ENCODE results near the gene CRTAC1.
A peak's percentile ranks its signal among the peaks of the same experiment; 100 is the strongest.

The CRTAC1 gene

DNA sequence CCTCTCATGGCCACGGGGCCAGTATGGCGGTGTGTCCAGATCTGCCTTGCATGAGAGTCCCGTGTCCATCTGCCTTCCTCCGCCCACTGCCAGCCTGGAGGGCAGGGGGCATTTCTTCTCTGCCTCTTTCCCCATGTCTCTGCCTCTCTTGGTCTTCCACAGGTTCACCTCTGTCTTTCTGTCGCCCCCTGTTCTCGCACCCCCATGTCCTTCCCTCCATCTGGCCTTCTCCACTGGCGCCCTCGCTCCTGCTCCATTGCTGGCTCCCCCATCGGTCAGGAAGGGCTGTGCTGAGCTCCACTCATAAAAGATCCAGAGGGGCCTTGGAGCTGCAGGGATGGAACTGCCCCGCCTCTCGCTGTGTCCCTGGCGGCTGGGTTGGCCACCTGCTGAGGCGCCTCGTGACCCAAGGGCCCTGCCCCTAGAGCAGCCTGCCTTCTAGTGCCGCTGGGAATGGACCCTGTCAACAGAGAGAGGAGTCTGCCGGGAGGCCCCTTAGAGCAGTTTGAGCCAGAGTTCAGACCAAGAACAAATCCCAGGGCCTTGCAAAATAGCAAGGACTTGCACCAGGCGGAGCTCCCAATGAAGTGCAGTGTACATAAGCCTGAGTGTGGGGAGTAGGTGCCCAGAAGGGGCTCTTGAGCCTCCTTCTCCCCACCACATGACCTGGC, 138.8 kb downstream of the CRTAC1 start:
- DNase-seq, result no peak

DNA sequence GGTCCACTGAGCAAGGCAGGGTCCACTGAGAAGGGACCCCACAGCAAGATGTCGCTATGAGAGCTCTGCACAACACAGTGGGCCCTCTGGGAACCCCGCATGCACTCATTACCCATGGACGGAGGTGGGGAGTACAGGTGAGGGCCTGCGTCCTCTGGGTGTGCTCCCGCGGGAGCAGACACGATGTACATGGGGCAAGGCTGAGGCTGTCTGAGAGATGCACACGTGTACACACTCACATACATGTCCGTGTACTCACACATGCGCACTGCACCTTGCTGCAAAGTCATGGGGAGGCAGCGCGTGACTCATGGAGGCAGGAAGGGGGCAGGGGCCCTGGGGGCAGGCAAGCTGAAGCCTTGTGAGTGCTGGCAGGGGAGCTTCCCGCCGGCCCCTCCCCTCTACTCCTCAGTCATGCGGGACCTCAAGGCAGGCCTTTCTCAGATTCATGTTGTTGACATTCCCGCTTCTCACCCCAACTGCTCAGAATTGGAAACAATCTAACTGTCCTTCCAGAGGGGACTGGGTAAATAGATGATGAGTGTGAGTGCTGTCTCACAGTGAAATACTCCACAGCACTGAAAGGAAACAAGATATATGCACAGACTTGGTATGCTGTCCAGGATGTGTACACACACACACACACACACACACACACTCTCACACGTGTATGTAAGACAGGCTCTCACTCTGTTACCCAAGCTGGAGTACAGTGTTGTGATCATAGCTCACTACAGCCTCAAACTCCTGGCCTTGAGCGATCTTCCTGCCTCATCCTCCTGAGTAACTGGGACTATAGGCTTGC, 140.8 kb downstream of the CRTAC1 start:
- DNase-seq, result no peak

DNA sequence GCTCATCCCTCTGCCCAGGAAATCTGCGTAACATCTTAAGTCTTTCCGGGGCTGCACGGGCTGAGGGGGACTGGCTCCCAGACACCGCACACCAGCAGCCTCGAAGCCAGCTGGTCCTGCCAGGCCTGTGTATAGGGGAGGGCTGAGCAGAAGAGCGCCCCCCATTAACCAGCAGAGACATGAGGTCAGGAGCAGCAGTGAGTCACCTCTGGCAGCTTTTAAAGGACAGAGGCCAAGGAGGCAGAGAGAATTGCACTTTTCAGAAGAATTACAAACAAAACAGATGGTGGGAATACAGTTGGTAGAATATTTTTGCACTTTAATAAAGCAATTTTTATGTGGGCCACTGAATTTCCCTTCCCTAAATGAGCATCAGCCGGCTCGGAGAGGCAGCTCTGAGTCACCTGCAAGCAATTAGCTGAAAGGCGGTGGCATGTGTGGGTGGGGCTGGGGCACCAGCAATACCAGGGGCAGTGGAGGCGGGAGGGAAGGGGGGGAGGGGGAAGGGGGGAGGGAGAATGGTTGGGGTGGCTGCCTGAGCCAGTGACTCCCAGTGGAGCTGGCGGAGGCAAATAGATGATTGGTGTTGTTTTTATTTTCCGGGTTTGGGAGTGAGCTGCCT, 141.7 kb downstream of the CRTAC1 start:
- no peak for DNase-seq

DNA sequence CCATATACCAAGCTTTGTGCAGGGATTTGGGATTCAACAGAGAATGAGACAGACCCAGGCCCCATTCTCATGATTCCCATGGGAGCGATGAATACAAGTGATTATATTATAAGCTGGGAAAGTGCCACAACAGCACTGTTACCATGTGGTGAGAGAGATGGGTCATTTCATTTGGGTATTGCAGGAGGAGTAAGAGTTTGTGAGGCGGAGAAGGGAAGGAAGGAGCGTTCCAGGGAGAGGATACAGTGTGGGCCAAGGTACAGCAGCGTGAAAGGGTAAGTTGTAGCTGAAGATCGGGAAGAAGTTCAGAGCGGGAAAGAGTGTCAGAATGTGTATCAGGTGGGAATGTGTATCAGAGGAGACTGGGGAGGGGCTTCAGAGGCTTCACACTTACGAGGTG, 142.3 kb downstream of the CRTAC1 start:
- no peak for DNase-seq

DNA sequence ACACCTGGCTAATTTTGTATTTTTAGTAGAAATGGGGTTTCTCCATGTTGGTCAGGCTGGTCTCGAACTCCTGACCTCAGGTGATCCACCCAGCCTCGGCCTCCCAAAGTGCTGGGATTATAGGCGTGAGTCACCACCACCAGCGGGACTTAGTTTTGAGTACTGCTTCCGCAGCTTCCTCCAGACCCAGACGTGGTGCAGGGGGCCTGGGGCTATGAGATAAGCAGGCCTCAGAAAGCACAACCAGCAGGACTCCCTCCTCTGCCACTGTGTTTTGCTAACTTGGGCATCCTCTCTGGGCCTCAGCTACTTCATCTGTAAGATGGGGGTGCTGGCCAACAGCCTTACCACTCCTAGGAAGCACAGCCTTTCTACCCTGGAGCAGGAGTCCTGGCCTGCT, 143.0 kb downstream of the CRTAC1 start:
- DNase-seq, result no peak

DNA sequence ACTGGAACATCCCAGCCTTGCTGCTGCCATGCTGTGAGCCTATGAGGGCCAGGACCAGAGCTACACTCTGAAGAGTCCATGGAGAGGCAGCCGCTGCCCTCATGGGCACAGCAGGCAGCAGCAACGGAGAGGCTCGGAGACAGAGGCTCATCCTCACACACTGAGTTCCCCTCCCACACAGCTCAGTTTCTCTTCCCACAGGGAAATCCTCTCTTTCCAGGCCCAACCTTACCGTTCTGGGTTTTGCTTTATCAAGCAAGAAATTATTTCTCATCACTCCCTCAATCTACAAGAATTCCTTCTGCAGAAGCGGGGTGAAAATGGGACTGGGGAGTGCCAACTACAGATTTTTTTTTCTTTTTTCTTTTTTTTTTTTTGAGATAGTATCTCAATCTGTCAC, 144.1 kb downstream of the CRTAC1 start:
- DNase-seq, result no peak

- no peak for DNase-seq
These were observed 147.3 kb downstream of the CRTAC1 start for GRCh38 chr10:97883092-97883485.

- no peak for DNase-seq
These were observed 148.0 kb downstream of the CRTAC1 start for GRCh38 chr10:97882142-97883091.

DNA sequence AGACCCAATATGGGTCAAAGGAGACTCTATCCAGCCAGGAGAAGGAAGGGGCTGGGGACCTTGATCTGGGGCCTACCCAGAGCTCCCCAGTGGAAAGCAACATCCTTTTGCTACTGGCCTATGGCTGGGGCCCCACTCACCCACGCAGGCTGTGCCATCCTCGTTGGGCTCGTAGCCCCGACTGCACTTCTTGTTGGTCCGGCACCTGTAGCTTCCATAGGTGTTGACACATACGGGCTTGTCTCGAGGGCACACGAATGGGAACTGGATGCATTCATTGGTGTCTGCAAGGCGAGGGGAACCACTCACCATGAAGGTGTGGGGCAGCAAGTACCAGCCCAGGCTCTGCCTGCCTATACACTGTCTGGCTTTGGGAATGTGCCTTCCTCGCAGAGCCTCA, 150.3 kb downstream of the CRTAC1 start:
- DNase-seq, result no peak

GRCh38 chr10:97879241-97879640, 151.2 kb downstream of the CRTAC1 start:
- DNase-seq, result no peak

- DNase-seq, result no peak
These were observed 154.0 kb downstream of the CRTAC1 start for GRCh38 chr10:97876402-97876801.

- no peak for DNase-seq
These were observed 155.0 kb downstream of the CRTAC1 start for GRCh38 chr10:97875391-97875790.

DNA sequence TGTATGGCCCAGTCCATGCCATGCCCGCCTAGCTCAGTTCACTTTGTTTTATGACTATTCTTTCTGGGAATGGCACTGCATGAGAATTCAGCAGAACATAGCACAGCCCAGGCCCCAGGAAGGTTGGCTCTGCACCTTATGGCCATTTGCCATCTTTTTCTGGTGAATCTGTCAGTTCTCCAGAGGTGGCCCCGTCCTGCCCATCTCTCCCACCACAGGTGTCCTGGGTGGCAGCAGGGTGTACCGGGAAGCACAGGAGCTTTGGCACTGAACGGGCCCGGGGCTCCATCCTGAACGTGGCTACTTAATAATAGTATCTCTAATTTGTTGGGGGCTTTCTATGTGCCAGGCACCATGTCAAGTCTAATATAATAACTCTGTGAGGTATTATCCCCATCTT, 156.1 kb downstream of the CRTAC1 start:
- DNase-seq, result no peak

GRCh38 chr10:97873569-97873968, 156.9 kb downstream of the CRTAC1 start:
- no peak for DNase-seq

- no peak for DNase-seq
These were observed 159.4 kb downstream of the CRTAC1 start for GRCh38 chr10:97870990-97871389.

DNA sequence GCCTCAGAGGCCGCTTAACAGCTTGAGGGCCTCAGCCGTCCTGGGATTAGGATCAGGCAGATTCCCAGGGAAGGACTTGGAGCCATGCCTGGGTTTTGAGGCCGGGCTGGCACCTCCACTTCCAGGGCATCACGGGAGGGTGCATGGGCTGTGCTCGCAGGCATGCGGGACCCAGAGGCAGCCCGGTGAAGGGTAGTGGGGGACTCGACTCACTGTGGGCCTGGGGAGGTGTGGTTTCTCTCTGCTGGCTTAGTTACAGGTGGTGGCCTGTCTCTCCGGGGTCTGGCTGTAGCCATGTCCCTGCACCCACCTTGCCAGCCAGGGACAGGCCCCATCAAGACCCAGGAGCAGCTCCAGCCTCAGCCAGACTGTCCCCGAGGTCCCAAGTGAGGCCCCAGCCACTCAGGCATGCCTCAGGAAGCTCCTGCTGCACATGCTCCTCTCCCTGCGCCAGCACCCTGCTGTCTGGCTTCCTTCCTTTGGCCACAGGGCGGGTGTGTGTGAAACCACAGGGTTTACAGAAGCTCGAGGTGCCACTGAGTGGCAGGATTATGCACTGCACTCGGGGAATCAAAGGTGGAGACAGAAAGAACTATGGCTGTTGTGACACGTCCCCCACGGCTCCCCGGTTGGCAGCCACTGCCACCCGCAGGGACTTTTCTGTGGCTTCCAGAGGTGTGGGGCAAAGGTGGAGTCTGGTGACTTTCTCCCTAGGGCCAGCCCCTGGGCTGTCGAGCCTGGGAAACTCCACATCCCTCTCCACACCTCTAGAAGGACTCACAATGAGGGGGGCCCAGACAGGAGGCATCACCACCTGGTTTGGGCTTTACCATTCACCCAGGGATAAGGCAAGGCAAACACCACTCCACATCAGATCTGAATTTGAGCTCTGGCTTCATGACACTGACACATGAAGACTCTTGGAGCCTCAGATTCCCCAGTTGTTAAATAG, 161.1 kb downstream of the CRTAC1 start:
- peak; percentile 83 for DNase-seq

GRCh38 chr10:97868134-97868685, 162.2 kb downstream of the CRTAC1 start:
- DNase-seq, result no peak

DNA sequence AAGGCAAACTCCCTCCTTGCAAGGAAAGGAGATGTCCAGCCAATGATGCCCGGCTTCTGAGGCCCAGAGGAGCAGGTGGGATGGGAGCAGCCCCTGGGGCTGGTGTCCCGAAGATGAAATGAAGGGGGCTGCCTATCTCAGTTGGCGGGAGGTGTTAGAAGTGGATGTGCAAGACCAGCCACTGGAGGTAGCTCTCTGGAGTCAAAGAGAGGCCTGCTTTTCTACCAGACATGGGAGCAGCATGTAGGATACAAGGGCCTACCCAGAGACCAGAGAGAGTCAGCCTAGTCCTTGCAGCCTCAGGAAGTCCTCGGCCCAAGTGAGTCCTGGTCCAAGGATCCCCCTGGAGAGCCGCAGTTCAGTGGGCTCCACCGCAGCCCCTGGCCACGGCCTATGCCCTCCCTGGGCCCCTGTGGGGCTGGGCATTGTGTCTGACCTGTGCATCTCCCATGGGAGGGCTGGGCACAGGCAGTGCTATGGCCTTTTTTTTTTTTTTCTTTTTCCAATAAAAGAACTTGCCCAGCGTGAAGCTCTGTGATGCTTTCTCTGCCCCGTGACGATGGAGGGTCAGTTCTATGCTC, 163.1 kb downstream of the CRTAC1 start:
- no peak for DNase-seq

DNA sequence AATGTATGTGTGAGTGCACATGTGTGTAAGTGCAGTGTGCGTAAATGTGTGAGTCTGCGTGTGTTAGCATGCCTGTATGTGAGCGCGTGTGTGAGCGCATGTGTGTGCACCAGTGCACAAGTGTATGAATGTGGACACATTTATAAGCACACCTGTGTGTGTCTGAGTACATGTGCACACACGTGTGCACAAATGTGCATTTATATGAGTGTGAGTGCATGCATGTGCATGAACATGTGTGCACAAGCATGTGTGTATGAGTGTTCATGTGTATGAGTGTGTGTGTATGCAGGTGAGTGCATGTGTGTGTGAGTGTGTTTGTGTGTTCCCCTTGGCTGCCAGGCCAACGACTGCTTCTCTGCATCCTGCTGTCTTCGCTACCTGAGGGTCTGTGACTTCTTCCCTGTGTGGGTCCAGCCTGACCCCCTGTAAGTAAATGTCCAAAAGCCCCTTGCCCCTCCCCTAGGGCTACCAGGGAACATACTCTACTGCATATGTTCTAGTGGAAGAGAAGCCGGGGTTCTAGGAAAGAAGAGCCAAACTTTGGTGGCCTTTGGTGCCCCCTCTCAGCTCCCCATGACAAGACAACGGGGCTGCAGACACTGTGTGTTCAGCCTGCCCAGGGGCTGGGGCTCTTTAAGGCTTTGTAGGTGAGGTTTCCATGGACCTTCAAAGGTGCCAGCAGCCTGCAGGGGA, 163.7 kb downstream of the CRTAC1 start:
- no peak for DNase-seq

- no peak for DNase-seq
These were observed 164.9 kb downstream of the CRTAC1 start for GRCh38 chr10:97865488-97865887.
